Peyer's patch (tissue), 4 donors: Measurements from ENCODE around the gene CCDC180.

Source experiments
- CTCF ChIP-seq, 6 experiments: fragments of 450-650 bp in 4 of 6; fragments of 200-600 bp in 2 of 6; sonication (generic) in 1 of 6; IDR thresholded peaks; one replicate each; pipeline ENCODE4 v1.5.1; 2017 to 2019; ENCODE audit warnings: antibody characterized with exemption in 6 of 6, mild to moderate bottlenecking in 3 of 6, moderate library complexity in 1 of 6
- POLR2A ChIP-seq, 2 donors: fragments of 450-650 bp; IDR thresholded peaks; one replicate each; pipeline ENCODE4 v1.5.1; 2017; ENCODE audit warnings: antibody characterized with exemption in 2 of 2, mild to moderate bottlenecking in 2 of 2, moderate library complexity in 2 of 2

DNA sequence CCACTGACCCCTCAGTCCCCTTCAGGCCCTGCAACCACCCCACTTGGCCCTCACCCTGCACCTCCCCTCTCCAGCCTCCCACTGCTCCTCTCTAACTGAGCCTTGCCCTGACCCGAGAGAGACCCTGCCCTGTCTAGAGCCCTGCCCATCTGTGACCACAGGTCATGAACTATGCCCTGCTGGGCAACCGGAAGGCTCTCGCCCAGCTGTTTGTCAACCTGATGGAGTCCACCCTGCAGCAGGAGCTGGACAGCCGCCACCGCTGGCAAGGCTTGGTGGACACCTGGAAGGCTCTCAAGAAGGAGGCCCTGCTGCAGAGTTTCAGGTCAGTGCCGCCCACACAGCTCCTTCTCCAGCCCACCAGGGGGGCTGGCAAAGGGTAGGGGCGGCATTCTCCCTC lies 9.4 kb downstream of the CCDC180 start:
- no peak for TF ChIP-seq CTCF (IDR thresholded peaks at IDR 0.05)
- no peak for TF ChIP-seq POLR2A (IDR thresholded peaks at IDR 0.05)
